ENCODE measurements around the gene COL25A1.

The COL25A1 gene

GRCh38 chr4:108831291-108831690 is 471.2 kb downstream of the COL25A1 start:
- H3K4me3 ChIP-seq (ENCODE audit: low read length) = no peak overlapping the region
- no peak for DNase-seq (ENCODE audit: low read depth, low spot score)

- no peak overlapping the region for H3K4me3 ChIP-seq (ENCODE audit: low read length)
- DNase-seq (ENCODE audit: low read depth, low spot score) = no peak
Observed at GRCh38 chr4:108830509-108831244, 471.8 kb downstream of the COL25A1 start.

- H3K4me3 ChIP-seq (ENCODE audit: low read length) = no peak overlapping the region
- no peak for DNase-seq (ENCODE audit: low read depth, low spot score)
Observed at GRCh38 chr4:108829966-108830492, 472.4 kb downstream of the COL25A1 start.

GRCh38 chr4:108828620-108829019 is 473.8 kb downstream of the COL25A1 start:
- no peak for DNase-seq (ENCODE audit: low read depth, low spot score)
- H3K4me3 ChIP-seq (ENCODE audit: low read length) = no peak overlapping the region

- no peak overlapping the region for H3K4me3 ChIP-seq (ENCODE audit: low read length)
- DNase-seq (ENCODE audit: low read depth, low spot score) = no peak
Observed at GRCh38 chr4:108825737-108826136, 476.7 kb downstream of the COL25A1 start.

- no peak for DNase-seq (ENCODE audit: low read depth, low spot score)
- H3K4me3 ChIP-seq (ENCODE audit: low read length) = no peak overlapping the region
Observed at GRCh38 chr4:108821351-108821930, 481.0 kb downstream of the COL25A1 start.

- no peak overlapping the region for H3K4me3 ChIP-seq (ENCODE audit: low read length)
- no peak for DNase-seq (ENCODE audit: low read depth, low spot score)
Observed at GRCh38 chr4:108820492-108821350, 481.7 kb downstream of the COL25A1 start.

- no peak overlapping the region for H3K4me3 ChIP-seq (ENCODE audit: low read length)
- DNase-seq (ENCODE audit: low read depth, low spot score) = no peak
Observed at GRCh38 chr4:108814326-108814725, 488.1 kb downstream of the COL25A1 start.

GRCh38 chr4:108813261-108813660 is 489.2 kb downstream of the COL25A1 start:
- no peak for DNase-seq (ENCODE audit: low read depth, low spot score)
- H3K4me3 ChIP-seq (ENCODE audit: low read length) = no peak overlapping the region

- no peak overlapping the region for H3K4me3 ChIP-seq (ENCODE audit: low read length)
- DNase-seq (ENCODE audit: low read depth, low spot score) = no peak
Observed at GRCh38 chr4:108811486-108811885, 491.0 kb downstream of the COL25A1 start.

GRCh38 chr4:108810087-108810486 is 492.4 kb downstream of the COL25A1 start:
- no peak overlapping the region for H3K4me3 ChIP-seq (ENCODE audit: low read length)
- DNase-seq (ENCODE audit: low read depth, low spot score) = no peak

- DNase-seq (ENCODE audit: low read depth, low spot score) = no peak
- no peak overlapping the region for H3K4me3 ChIP-seq (ENCODE audit: low read length)
Observed at GRCh38 chr4:108804648-108805273, 497.7 kb downstream of the COL25A1 start.

GRCh38 chr4:108799306-108799705 is 503.2 kb downstream of the COL25A1 start:
- DNase-seq (ENCODE audit: low read depth, low spot score) = no peak
- no peak overlapping the region for H3K4me3 ChIP-seq (ENCODE audit: low read length)

- DNase-seq (ENCODE audit: low read depth, low spot score) = no peak
- no peak overlapping the region for H3K4me3 ChIP-seq (ENCODE audit: low read length)
Observed at GRCh38 chr4:108796173-108796572, 506.3 kb downstream of the COL25A1 start.

GRCh38 chr4:108795733-108796132 is 506.7 kb downstream of the COL25A1 start:
- H3K4me3 ChIP-seq (ENCODE audit: low read length) = no peak overlapping the region
- DNase-seq (ENCODE audit: low read depth, low spot score) = no peak

GRCh38 chr4:108794136-108794535 is 508.3 kb downstream of the COL25A1 start:
- DNase-seq (ENCODE audit: low read depth, low spot score) = no peak
- H3K4me3 ChIP-seq (ENCODE audit: low read length) = no peak overlapping the region

GRCh38 chr4:108793415-108793814 is 509.0 kb downstream of the COL25A1 start:
- DNase-seq (ENCODE audit: low read depth, low spot score) = no peak

GRCh38 chr4:108788731-108789130 is 513.7 kb downstream of the COL25A1 start:
- DNase-seq (ENCODE audit: low read depth, low spot score) = no peak
- H3K4me3 ChIP-seq (ENCODE audit: low read length) = no peak overlapping the region

More at GRCh38 chr4:108793415-108793814, 509.0 kb downstream of the COL25A1 start:
- H3K4me3 ChIP-seq (ENCODE audit: low read length) = no peak overlapping the region

GRCh38 chr4:108787724-108788123 is 514.7 kb downstream of the COL25A1 start:
- no peak for DNase-seq (ENCODE audit: low read depth, low spot score)
- no peak overlapping the region for H3K4me3 ChIP-seq (ENCODE audit: low read length)
